Measurements from ENCODE around the gene ATG2B. TPM values are rescaled to one million over a fixed set of nuclear protein-coding genes. Genes with fewer than 3 reads are reported as not detected.

The ATG2B gene
- total and polyA plus RNA-seq, 2 of the 4 experiments (the other 2 are of a cell fraction), result 6.9 to 22.0 TPM

- Histone ChIP-seq H3K14ac (replicated peaks; ENCODE audit: low read depth, low read length) (no peak overlapping the region), H4K5ac (ENCODE audit: low read depth, low read length) (no peak overlapping the region), H2BK5ac (ENCODE audit: low read depth, low read length, poor library complexity, severe bottlenecking) (no peak overlapping the region), H3K4me1 (ENCODE audit: control insufficient read depth, insufficient read depth, low read length) (peaks cover 5% of the 10 kb centered on the region; the same call in 1 of the 2 replicates), H3K4ac (ENCODE audit: low read depth, low read length) (no peak overlapping the region), H3K9ac (ENCODE audit: low read depth, low read length) (no peak overlapping the region), H3K18ac (ENCODE audit: low read depth, low read length) (no peak overlapping the region), H3K4me3 (ENCODE audit: insufficient read depth, low read depth, low read length) (no peak overlapping the region), H3K36me3 (ENCODE audit: control insufficient read depth, insufficient read depth, low read length) (no peaks in the 10 kb centered on the region), H3K9me3 (ENCODE audit: control insufficient read depth, insufficient read depth, low read length) (no peaks in the 10 kb centered on the region), H2BK15ac (ENCODE audit: low read depth, low read length) (no peak overlapping the region), H2AK9ac (replicated peaks; ENCODE audit: low read depth, low read length, poor library complexity) (no peak overlapping the region), H3K79me1 (ENCODE audit: low read depth in 1 of 2, low read length in 2 of 2) (peaks cover 25 to 36% of the 10 kb centered on the region in 2 experiments; a peak in 3 of 4 replicates), H2AFZ (replicated peaks; ENCODE audit: low read length, poor library complexity) (no peak overlapping the region), H2BK20ac (ENCODE audit: low read depth, low read length) (no peak overlapping the region), H2AK5ac (ENCODE audit: low read depth, low read length) (no peak overlapping the region), H3K4me2 (ENCODE audit: low read depth, low read length) (no peak overlapping the region), H4K91ac (ENCODE audit: insufficient read depth, low read depth, low read length) (no peak overlapping the region), H3K27ac (ENCODE audit: insufficient read depth, low read length) (no peak overlapping the region), H2BK120ac (ENCODE audit: low read depth, low read length) (no peak overlapping the region), H3K9me1 (ENCODE audit: insufficient read depth, low read length) (peaks cover 14% of the 10 kb centered on the region), H3K56ac (ENCODE audit: extremely low read depth, insufficient read depth, low read length) (no peak overlapping the region), H3K23ac (ENCODE audit: low read depth, low read length) (no peak overlapping the region), H3K27me3 (ENCODE audit: control insufficient read depth, insufficient read depth, low read length) (no peaks in the 10 kb centered on the region), H4K8ac (ENCODE audit: low read depth in 2 of 2, low read length in 2 of 2) (no peak overlapping the region), H4K20me1 (ENCODE audit: insufficient read depth, low read length) (peaks cover 19% of the 10 kb centered on the region; the same call in 1 of the 2 replicates)
- DNase-seq (peak; percentile 73), ATAC-seq (ENCODE audit: low read depth) (peak; percentile 93)
- dilution Hi-C loops (cut with HindIII; ENCODE audit: low sequenced_read_pairs, unreplicated experiment), result no loop called here
- intact Hi-C loops (cut with micrococcal nuclease), result no loop called here
- in situ Hi-C loops (cut with MboI; ENCODE audit: low sequenced_read_pairs), result no loop called here
- ChIA-PET CTCF (no interaction called here), POLR2A (ENCODE audit: unreplicated experiment) (interaction anchor here (0.6 kb wide), 1 partner anchor 86 kb away, joined by 3 read pairs; no protein-coding TSS in a partner anchor)
- TF ChIP-seq MXI1 (IDR thresholded peaks at IDR 0.05; ENCODE audit: borderline replicate concordance, low read depth, low read length) (no peak), RAD21 (IDR thresholded peaks at IDR 0.05; ENCODE audit: low read length) (no peak), BHLHE40 (IDR thresholded peaks at IDR 0.05; ENCODE audit: low read depth, low read length) (no peak), CTCF (conservative IDR thresholded peaks at IDR 0.05; ENCODE audit: low read depth, low read length) (no peak), CEBPB (IDR thresholded peaks at IDR 0.05; ENCODE audit: low read depth, low read length) (no peak), SMC3 (IDR thresholded peaks at IDR 0.05; ENCODE audit: low read depth, low read length) (no peak), POLR2A (IDR thresholded peaks at IDR 0.05; ENCODE audit: low read depth, low read length) (no peak), CHD1 (IDR thresholded peaks at IDR 0.05; ENCODE audit: low read depth, low read length) (no peak), FOS (IDR thresholded peaks at IDR 0.05; ENCODE audit: low read depth, low read length) (no peak), NFE2L2 (IDR thresholded peaks at IDR 0.05; ENCODE audit: low read depth, low read length) (no peak), MAZ (IDR thresholded peaks at IDR 0.05; ENCODE audit: borderline replicate concordance, low read depth, low read length) (no peak), RFX5 (IDR thresholded peaks at IDR 0.05; ENCODE audit: low read depth, low read length) (no peak), USF2 (IDR thresholded peaks at IDR 0.05; ENCODE audit: low read depth, low read length) (no peak), MAFK (IDR thresholded peaks at IDR 0.05; ENCODE audit: low read depth, low read length) (no peak), ELK1 (IDR thresholded peaks at IDR 0.05; ENCODE audit: borderline replicate concordance, low read depth, low read length) (no peak), RCOR1 (IDR thresholded peaks at IDR 0.05; ENCODE audit: insufficient replicate concordance, low read length) (no peak)
- WGBS, 2 experiments (ENCODE audit: extremely low coverage in 2 of 2, insufficient read length in 1 of 2), result no CpG with 5 or more reads among the region's 2 CpGs
- no TSS peak for BruUV-seq (replicated peaks)
Measured at GRCh38 chr14:96352708-96353107, 10.4 kb downstream of the ATG2B start.

All from IMR-90 (cell line).